Skeletal muscle tissue (tissue), 4 donors: ENCODE results near the gene INVS. TPM values are rescaled to one million over a fixed set of nuclear protein-coding genes. Genes with fewer than 3 reads are reported as not detected.

ENCODE experiments used
- H3K27ac ChIP-seq: one replicate; pipeline ENCODE4 v1.7.0; 2013; ENCODE audit warnings: mild to moderate bottlenecking, low read depth, low read length, inconsistent platforms
- H3K27me3 ChIP-seq, 3 donors: one replicate each; pipeline ENCODE4 v1.7.0; 2013; ENCODE audit warnings: low read length in 3 of 3; ENCODE audit not compliant: control insufficient read depth in 3 of 3, insufficient read depth in 3 of 3
- H3K36me3 ChIP-seq, 3 donors: one replicate each; pipeline ENCODE4 v1.7.0; 2013; ENCODE audit warnings: low read length in 3 of 3; ENCODE audit not compliant: control insufficient read depth in 3 of 3, insufficient read depth in 3 of 3
- H3K4me1 ChIP-seq, 3 donors: one replicate each; pipeline ENCODE4 v1.7.0; 2013; ENCODE audit warnings: low read length in 3 of 3, mild to moderate bottlenecking in 3 of 3; ENCODE audit not compliant: control insufficient read depth in 3 of 3, insufficient read depth in 3 of 3
- H3K4me3 ChIP-seq, 3 donors: one replicate each; pipeline ENCODE4 v1.7.0; 2013; ENCODE audit warnings: low read length in 3 of 3
- H3K9ac ChIP-seq, 3 donors: one replicate each; pipeline ENCODE4 v1.7.0; 2013; ENCODE audit warnings: low read length in 3 of 3, mild to moderate bottlenecking in 3 of 3, moderate library complexity in 2 of 3, low read depth in 1 of 3
- H3K9me3 ChIP-seq, 3 donors: one replicate each; pipeline ENCODE4 v1.7.0; 2013; ENCODE audit warnings: low read length in 3 of 3; ENCODE audit not compliant: control insufficient read depth in 3 of 3
- total RNA-seq: library from RNA; depleted of rRNA; stranded (reverse); fragments of >200 nt; gene quantifications from one replicate; pipeline ENCODE4 v1.2.3, GENCODE V29; 2014
- donor health status: Osteomylitis.

Gene INVS
- total RNA-seq, 1 donor from 2014 or later, result 24.0 TPM

DNA sequence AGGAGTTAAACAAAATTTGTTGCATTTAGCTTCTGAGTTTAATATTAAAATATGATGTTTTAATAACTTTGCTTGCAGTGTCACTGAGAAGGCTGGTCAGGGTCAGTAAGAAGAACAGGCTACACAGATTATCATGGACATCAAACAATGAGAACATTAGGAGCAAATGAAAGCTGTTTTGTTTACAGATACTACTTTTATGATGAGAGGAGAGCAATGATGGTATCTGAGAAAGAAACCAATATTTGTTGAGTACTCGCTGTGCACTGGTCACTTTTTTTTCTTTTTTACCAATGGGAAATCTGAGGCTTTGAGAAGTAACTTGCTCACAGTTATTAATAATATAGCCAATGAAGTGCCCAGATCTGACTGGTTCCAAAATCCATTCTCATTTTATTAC, 109.6 kb downstream of the INVS start:
- Histone ChIP-seq H3K9me3 (no peaks in the 10 kb centered on the region), H3K4me3 (no peak overlapping the region), H3K9ac (no peak overlapping the region), H3K27me3 (no peaks in the 10 kb centered on the region), H3K4me1 (peaks cover 0 to 6% (median 4%) of the 10 kb centered on the region in 3 donors), H3K27ac (no peak overlapping the region), H3K36me3 (no peaks in the 10 kb centered on the region)

DNA sequence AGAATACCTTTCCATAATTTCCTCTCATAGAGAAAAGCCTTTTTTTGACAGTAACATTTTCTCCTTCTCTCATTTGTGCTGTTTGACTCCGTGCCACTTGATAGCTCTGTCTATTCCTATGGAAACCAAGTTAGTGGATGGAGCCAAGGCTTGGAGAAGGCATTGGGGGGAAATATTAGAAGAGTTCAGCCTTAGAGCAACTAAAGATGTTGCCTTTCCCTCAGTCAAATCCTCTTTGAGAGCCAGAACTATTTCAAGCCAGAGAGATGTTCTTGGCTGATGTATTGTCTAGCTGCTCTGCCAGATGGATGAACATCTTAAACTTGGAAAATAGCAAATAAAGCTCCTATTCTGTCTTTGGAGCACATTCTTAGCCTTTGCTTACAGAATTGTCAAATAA, 112.4 kb downstream of the INVS start:
- Histone ChIP-seq H3K9ac (no peak overlapping the region), H3K4me3 (no peak overlapping the region), H3K9me3 (no peaks in the 10 kb centered on the region), H3K4me1 (peaks cover 0 to 6% (median 4%) of the 10 kb centered on the region in 3 donors), H3K27ac (no peak overlapping the region), H3K27me3 (no peaks in the 10 kb centered on the region), H3K36me3 (peaks cover 0 to 2% (median 0%) of the 10 kb centered on the region in 3 donors)

DNA sequence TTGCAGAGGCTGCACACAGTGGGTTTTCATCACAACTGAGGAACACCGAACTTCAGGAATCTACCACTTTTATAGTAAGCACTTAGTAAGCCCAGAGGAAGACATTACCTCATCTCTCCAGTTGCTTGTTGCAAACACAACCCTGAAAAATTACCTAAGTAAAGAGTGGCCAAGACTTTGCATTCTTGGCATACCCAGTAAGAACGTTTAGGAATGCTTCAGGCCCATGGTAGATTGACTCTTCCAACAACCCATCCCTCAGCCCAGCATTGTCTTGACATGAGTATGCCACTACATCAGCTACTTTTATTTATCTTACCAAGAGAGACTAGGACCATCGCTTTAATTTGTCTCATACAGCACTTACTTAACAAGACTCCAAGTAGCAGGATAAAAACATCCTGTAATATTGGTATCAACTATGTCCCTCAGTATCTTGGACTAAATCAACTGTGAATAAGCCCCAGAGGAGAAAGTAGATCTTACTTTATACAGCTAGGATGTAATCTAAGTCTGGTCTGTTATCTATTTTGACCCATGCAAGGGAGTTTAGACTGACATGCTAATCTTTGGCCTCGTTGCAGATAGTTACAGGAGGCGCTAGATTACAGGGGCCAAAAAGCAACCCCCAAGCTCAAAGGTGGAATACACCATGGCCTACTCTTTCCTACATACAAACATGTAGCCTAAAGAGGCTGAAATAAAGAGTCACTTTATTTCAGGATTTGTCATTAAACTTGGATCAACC, 114.9 kb downstream of the INVS start:
- Histone ChIP-seq H3K36me3 (peaks cover 0 to 2% (median 0%) of the 10 kb centered on the region in 3 donors), H3K9ac (no peak overlapping the region), H3K27ac (no peak overlapping the region), H3K27me3 (no peaks in the 10 kb centered on the region), H3K9me3 (no peaks in the 10 kb centered on the region), H3K4me1 (peaks cover 0 to 6% (median 4%) of the 10 kb centered on the region in 3 donors), H3K4me3 (no peak overlapping the region)

DNA sequence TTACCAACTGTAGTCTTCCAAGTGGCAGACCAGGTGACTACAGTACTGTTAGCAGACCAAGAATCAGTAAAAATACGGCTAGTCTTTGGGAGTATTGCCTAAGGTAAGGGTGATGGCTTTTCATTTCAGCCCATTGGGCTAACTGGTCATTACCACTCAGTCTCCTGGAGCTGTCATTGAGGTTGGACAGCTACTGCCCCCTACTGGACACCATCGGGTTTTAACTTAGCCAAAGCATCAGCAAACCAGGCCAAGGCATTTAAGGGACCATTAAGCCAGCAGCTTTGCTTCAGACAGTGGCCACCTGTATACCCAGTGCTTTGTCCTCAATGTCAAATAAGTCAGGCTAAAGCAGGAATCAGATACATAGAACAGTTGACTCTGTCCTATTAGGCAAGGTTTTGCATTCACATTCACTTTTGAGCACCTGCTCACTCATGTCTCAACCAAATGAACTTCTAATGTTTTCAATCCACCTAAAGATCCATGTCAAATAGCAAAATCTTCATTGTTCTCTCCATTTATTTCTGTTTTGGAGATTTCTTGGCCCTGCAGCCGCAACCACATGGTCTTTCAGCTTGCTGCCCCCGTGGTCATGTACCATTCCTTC, 117.2 kb downstream of the INVS start:
- H3K27ac ChIP-seq, result no peak overlapping the region
- H3K9me3 ChIP-seq, result no peaks in the 10 kb centered on the region
- no peak overlapping the region for H3K9ac ChIP-seq
- peaks cover 0 to 2% (median 0%) of the 10 kb centered on the region in 3 donors for H3K36me3 ChIP-seq
- H3K4me3 ChIP-seq, result no peak overlapping the region
- no peaks in the 10 kb centered on the region for H3K27me3 ChIP-seq
- peaks cover 0 to 6% (median 4%) of the 10 kb centered on the region in 3 donors for H3K4me1 ChIP-seq

DNA sequence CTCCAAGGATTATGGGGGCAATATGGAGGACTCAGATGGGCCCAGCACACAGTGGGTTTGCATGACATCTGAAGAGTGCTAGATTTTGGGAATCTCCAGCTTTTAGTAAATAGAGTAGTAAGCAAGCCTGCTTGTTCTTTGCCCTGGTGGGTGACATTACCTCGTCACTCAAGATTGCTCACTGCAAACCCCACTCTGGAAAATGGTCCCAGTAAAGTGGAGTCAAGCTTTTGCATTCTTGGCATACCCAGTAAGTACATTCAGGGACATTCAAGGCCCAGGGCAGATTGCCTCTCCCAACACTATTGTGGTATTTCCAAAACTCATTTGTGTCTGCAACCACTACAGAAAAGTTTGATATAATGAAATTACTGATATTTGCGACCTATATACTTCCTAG, 118.5 kb downstream of the INVS start:
- no peaks in the 10 kb centered on the region for H3K4me1 ChIP-seq
- no peak overlapping the region for H3K27ac ChIP-seq
- no peaks in the 10 kb centered on the region for H3K27me3 ChIP-seq
- no peak overlapping the region for H3K4me3 ChIP-seq
- no peaks in the 10 kb centered on the region for H3K9me3 ChIP-seq
- H3K36me3 ChIP-seq, result peaks cover 0 to 2% (median 0%) of the 10 kb centered on the region in 3 donors
- H3K9ac ChIP-seq, result no peak overlapping the region

DNA sequence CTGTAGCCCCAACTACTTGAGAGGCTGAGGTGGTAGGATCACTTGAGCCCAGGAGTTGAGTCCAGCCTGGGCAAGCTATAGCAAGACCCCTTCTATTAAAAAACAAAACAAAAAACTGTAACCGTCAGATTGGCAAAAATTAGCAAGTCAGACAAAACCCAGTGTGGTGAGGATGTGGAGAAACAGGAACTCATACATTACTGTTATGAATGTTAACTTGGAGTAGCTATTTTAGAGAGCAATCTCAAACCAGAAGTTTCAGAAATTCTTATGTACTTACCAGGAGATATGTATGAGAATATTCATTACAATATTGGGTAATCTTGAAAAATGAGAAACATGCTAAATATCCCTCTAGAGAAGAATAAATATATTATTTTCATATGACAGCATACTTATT, 120.3 kb downstream of the INVS start:
- no peak overlapping the region for H3K4me3 ChIP-seq

DNA sequence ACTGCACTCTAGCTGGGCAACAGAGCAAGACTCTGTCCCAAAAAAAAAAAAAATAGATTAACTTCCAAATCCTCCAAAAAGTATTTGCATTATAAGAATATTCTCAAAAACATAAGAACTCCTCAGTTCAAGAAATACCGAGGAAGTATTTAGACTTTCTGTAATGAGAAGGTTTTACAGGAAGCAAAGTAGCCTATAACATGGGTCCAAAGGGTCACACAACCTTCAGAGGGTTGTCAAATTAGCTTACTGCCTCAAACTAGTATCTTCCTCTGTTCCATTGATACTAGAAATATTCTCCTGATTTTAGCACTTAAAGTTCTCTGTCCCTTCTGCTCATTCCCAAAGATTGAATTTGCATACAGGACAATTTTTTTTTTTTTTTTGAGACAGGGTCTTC, 121.9 kb downstream of the INVS start:
- H3K27me3 ChIP-seq, result no peaks in the 10 kb centered on the region
- H3K4me3 ChIP-seq, result no peak overlapping the region
- H3K9me3 ChIP-seq, result no peaks in the 10 kb centered on the region
- H3K4me1 ChIP-seq, result no peaks in the 10 kb centered on the region
- no peak overlapping the region for H3K27ac ChIP-seq
- no peak overlapping the region for H3K9ac ChIP-seq
- no peaks in the 10 kb centered on the region for H3K36me3 ChIP-seq

More for the DNA sequence above, 120.3 kb downstream of the INVS start:
- Histone ChIP-seq H3K9ac (no peak overlapping the region), H3K4me1 (no peaks in the 10 kb centered on the region), H3K36me3 (peaks cover 0 to 2% (median 0%) of the 10 kb centered on the region in 3 donors), H3K27ac (no peak overlapping the region), H3K9me3 (no peaks in the 10 kb centered on the region), H3K27me3 (no peaks in the 10 kb centered on the region)

DNA sequence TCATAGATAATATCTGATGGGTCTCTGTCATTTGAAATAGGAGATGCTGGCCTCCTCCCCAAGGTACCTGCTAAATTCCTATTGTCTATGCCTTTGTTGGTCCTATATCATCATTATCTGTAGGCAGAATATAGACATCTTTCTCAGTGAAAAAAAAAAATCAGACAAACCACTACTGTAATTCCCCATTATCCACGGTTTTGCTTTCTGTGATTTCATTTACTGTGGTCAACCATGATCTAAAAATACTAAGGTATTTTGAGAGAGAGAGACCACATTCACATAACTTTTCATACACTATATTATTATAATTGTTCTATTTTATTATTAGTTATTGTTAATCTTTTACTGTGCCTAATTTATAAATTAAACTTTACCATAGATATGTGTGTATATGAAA, 122.5 kb downstream of the INVS start:
- Histone ChIP-seq H3K9ac (no peak overlapping the region), H3K4me3 (no peak overlapping the region), H3K4me1 (no peaks in the 10 kb centered on the region), H3K27me3 (no peaks in the 10 kb centered on the region), H3K36me3 (no peaks in the 10 kb centered on the region), H3K9me3 (no peaks in the 10 kb centered on the region), H3K27ac (no peak overlapping the region)

DNA sequence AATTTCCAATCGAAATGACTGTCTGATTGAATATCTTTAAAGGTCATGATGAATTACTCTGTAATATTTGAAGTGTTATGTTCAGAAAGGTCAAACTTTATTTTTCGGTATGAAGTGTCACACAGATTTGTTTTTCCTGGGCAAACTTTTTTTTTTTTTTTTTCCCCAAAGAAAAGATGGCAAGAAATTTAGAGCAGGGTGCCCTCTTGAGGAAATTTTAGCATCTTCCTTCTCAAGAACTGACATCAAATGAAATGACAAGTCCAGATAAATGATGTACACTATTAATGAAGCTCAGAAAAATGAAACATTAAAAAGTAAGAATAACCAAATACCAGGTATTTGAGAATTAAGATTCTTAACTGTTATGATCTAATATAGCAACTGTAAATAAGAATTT, 123.6 kb downstream of the INVS start:
- H3K4me1 ChIP-seq, result no peaks in the 10 kb centered on the region
- no peaks in the 10 kb centered on the region for H3K9me3 ChIP-seq
- H3K9ac ChIP-seq, result no peak overlapping the region
- no peaks in the 10 kb centered on the region for H3K27me3 ChIP-seq
- H3K4me3 ChIP-seq, result no peak overlapping the region
- H3K27ac ChIP-seq, result no peak overlapping the region
- peaks cover 0 to 4% (median 0%) of the 10 kb centered on the region in 3 donors for H3K36me3 ChIP-seq

DNA sequence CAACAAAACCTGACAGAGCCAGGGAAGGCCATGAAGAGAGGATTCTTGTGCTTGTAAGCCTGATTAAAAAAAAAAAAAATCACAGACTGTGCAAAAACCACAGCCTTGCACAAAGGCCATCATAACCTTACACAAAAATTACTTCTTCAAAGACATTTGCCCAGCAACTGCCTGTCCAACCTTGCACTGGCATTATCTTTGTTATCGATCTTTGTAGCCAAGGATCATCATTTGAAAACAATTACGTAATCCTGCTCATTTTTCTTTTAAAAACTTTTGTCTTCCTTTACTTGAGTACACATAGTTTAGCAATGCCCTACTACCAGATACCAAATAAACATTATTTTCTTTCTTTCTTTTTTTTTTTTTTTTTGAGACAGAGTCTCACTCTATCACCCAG, 128.6 kb downstream of the INVS start:
- H3K27ac ChIP-seq, result no peak overlapping the region
- H3K9me3 ChIP-seq, result no peaks in the 10 kb centered on the region
- peaks cover 4 to 9% (median 5%) of the 10 kb centered on the region in 3 donors for H3K36me3 ChIP-seq
- no peaks in the 10 kb centered on the region for H3K4me1 ChIP-seq
- no peak overlapping the region for H3K9ac ChIP-seq
- no peaks in the 10 kb centered on the region for H3K27me3 ChIP-seq
- H3K4me3 ChIP-seq, result no peak overlapping the region
